ENCODE data around the gene ARHGAP15. TPM values are rescaled to one million over a fixed set of nuclear protein-coding genes. Genes with fewer than 3 reads are reported as not detected.

Gene ARHGAP15
- total and polyA plus RNA-seq, 4 donors, result 3.8 to 17.9 (median 13.2) TPM

DNA sequence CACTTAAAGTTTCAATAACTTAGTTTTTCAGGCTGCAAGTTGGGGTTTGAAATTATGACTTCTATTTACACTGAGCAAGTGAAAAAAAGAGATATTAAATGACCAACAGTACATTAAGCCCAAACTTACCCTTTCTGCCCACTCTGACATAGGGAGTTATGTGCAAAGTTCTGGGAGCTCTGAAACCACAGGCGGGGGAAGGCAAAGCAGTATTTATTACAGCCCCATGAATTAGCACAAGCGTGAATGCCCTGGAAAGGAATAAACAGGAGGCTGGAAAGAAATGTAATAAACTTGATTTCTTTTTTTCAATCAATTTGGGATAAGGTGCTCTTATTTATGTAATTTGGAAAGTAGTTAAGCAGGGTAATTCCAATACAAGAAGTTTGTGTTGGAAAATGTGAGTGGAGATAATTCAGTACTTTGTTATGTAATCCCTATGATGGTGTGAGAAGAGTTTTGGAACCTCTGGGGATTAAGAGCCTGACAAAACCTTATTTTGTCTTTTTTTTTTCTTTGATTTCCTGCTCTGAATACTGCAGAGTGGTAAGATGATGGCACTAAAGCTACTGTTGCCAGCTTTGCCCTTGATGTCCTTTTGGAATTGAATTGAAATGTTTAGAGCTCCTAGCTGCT, 351.5 kb downstream of the ARHGAP15 start:
- no peaks in the 10 kb centered on the region for H3K9me3 ChIP-seq (ENCODE audit: control insufficient read depth in 4 of 4, low read length in 3 of 4)
- H3K9ac ChIP-seq (ENCODE audit: low read depth in 1 of 2, low read length in 2 of 2), result no peak overlapping the region
- peak overlapping the region in 1 of 2 donors; percentile 52 for H3K27ac ChIP-seq (ENCODE audit: low read depth in 1 of 2, low read length in 2 of 2)
- no peaks in the 10 kb centered on the region for H3K27me3 ChIP-seq (ENCODE audit: control insufficient read depth in 4 of 4, insufficient read depth in 4 of 4, low read length in 3 of 4)
- H3K4me1 ChIP-seq (ENCODE audit: control insufficient read depth in 4 of 4, insufficient read depth in 4 of 4, low read length in 3 of 4), result no peaks in the 10 kb centered on the region
- no peak for DNase-seq (ENCODE audit: low spot score)
- WGBS, result 74% methylated on average over 2 of the region's 2 CpGs
- no peaks in the 10 kb centered on the region for H3K36me3 ChIP-seq (ENCODE audit: control insufficient read depth in 4 of 4, insufficient read depth in 3 of 4, low read depth in 1 of 4, low read length in 3 of 4)
- H3K4me3 ChIP-seq (ENCODE audit: low read depth in 1 of 3, low read length in 3 of 3), result no peak overlapping the region
- TF ChIP-seq RAD21 (IDR thresholded peaks at IDR 0.05) (no peak), ZBTB33 (IDR thresholded peaks at IDR 0.05) (no peak), TAF1 (conservative IDR thresholded peaks at IDR 0.05) (no peak), JUND (IDR thresholded peaks at IDR 0.05) (no peak), SP1 (IDR thresholded peaks at IDR 0.05) (no peak), GABPA (IDR thresholded peaks at IDR 0.05 in 1 of 2, conservative IDR thresholded peaks at IDR 0.05 in 1 of 2) (no peak), YY1 (IDR thresholded peaks at IDR 0.05) (no peak), EGR1 (IDR thresholded peaks at IDR 0.05; ENCODE audit: low read depth in 2 of 2) (no peak), REST (IDR thresholded peaks at IDR 0.05) (no peak), FOXA1 (IDR thresholded peaks at IDR 0.05) (no peak), NR2F2 (IDR thresholded peaks at IDR 0.05) (no peak), FOXA2 (IDR thresholded peaks at IDR 0.05) (no peak), CTCF (IDR thresholded peaks at IDR 0.05; ENCODE audit: low read depth, low read length, missing input control) (no peak), RXRA (IDR thresholded peaks at IDR 0.05) (no peak), HNF4A (conservative IDR thresholded peaks at IDR 0.05) (no peak)
- TF ChIP-seq, protein P1, sequence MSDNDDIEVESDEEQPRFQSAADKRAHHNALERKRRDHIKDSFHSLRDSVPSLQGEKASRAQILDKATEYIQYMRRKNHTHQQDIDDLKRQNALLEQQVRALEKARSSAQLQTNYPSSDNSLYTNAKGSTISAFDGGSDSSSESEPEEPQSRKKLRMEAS (IDR thresholded peaks at IDR 0.05), result no peak
- TF ChIP-seq, protein P2, sequence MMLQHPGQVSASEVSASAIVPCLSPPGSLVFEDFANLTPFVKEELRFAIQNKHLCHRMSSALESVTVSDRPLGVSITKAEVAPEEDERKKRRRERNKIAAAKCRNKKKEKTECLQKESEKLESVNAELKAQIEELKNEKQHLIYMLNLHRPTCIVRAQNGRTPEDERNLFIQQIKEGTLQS (IDR thresholded peaks at IDR 0.05), result no peak

Data from liver (tissue), 9 donors.